Mucosa of descending colon (tissue), 3 donors: ENCODE data around the gene CD300E. TPM values are rescaled to one million over a fixed set of nuclear protein-coding genes. Genes with fewer than 3 reads are reported as not detected.
A peak's percentile ranks its signal among the peaks of the same experiment; 100 is the strongest.

ENCODE experiments used
- ATAC-seq: fragments of 200-7000 bp; cut with Tn5 transposase; one replicate; pipeline ENCODE4 v1.9.1; 2020; ENCODE audit warnings: mild to moderate bottlenecking, moderate library complexity
- DNase-seq, 3 donors: peaks; one replicate each; pipeline ENCODE4 v3.0.0-alpha.2; 2020
- H3K36me3 ChIP-seq: fragments of 200-600 bp; one replicate; pipeline ENCODE4 v1.8.0; 2021; ENCODE audit warnings: low read depth, mild to moderate bottlenecking
- H3K4me1 ChIP-seq: fragments of 200-600 bp; one replicate; pipeline ENCODE4 v1.8.0; 2021; ENCODE audit warnings: low read depth, mild to moderate bottlenecking
- H3K4me3 ChIP-seq: fragments of 200-600 bp; one replicate; pipeline ENCODE4 v1.8.0; 2021; ENCODE audit warnings: mild to moderate bottlenecking
- H3K9me3 ChIP-seq: fragments of 200-600 bp; one replicate; pipeline ENCODE4 v1.8.0; 2021; ENCODE audit warnings: mild to moderate bottlenecking
- intact Hi-C, 2 donors: fragments of 100-400 bp; cut with DNase I in 1 of 2; cut with micrococcal nuclease in 1 of 2; formaldehyde crosslinking; loops; one replicate each; pipeline versions ENCODE4 v1.11.0 to v1.11.1; 2022; cut with DNase I, micrococcal nuclease
- total RNA-seq, 3 donors: library from RNA; stranded (reverse); fragmentation: NEBNext Ultra II Directional in 2 of 3; extraction: Animal tissue kit (Norgen Biotek cat#: 25700) in 2 of 3; gene quantifications; one replicate each; pipeline versions ENCODE4 v1.2.1 to v1.2.4, GENCODE V29; 2021 to 2023
- TF ChIP-seq, protein P1 (sequence below): fragments of 200-600 bp; IDR thresholded peaks from one replicate; pipeline ENCODE4 v1.8.0; 2022; ENCODE audit warnings: antibody characterized with exemption, mild to moderate bottlenecking
- donor health status: DM: no; HTN: no; CAD: no; lungs with moderate emphysema.
- donor health status: DM: no; HTN: no; CAD: no.
- donor health status: DM: no; HTN: yes; CAD: no.

The CD300E gene
- total RNA-seq, 3 donors from 2014 or later = 0.47 to 0.53 TPM; not detected in 1

DNA sequence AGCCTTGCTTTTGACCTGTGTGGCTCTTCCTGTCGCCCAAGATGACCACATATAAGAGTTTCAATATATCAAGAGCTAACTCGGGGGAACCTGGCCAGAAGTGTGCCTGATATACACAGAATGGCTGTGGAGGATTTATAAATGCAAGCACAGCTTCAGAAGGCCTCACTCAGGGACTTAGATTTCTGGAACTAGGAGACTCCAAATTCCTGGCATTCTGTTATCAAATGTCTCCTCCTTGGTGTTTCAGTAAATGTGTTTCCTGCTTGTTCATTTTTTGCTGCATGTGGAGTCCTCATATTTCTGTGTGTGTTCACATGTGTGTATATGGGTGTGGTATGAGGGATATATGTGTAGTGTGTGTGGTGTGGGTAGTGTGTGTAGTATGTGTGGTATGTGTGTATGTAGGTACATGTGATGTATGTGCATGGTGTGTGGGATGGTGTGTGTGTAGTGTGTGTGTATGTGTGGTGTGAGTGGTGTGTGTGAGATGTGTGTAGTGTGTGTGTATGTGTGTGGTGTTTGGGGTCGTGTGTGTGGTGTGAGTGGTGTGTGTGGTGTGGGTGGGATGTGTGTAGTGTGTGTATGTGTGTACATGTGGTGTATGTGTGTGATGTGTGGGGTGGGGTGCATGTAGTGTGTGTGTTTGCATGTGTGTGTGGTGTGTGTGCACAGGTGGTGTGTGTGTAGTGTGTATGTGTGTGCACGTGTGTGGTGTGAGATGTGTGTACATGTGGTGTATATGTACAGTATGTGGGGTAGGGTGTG lies 55.2 kb downstream of the CD300E start:
- H3K36me3 ChIP-seq = no peaks in the 10 kb centered on the region
- intact Hi-C loops = no loop called here
- TF ChIP-seq, protein P1, sequence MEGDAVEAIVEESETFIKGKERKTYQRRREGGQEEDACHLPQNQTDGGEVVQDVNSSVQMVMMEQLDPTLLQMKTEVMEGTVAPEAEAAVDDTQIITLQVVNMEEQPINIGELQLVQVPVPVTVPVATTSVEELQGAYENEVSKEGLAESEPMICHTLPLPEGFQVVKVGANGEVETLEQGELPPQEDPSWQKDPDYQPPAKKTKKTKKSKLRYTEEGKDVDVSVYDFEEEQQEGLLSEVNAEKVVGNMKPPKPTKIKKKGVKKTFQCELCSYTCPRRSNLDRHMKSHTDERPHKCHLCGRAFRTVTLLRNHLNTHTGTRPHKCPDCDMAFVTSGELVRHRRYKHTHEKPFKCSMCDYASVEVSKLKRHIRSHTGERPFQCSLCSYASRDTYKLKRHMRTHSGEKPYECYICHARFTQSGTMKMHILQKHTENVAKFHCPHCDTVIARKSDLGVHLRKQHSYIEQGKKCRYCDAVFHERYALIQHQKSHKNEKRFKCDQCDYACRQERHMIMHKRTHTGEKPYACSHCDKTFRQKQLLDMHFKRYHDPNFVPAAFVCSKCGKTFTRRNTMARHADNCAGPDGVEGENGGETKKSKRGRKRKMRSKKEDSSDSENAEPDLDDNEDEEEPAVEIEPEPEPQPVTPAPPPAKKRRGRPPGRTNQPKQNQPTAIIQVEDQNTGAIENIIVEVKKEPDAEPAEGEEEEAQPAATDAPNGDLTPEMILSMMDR = no peak
- H3K9me3 ChIP-seq = no peaks in the 10 kb centered on the region
- H3K4me1 ChIP-seq = no peaks in the 10 kb centered on the region
- H3K4me3 ChIP-seq = no peak overlapping the region
- DNase-seq (no peak), ATAC-seq (no peak)

- intact Hi-C loops = no loop called here
- Histone ChIP-seq H3K4me1 (no peaks in the 10 kb centered on the region), H3K4me3 (no peak within 1 kb of the TSS), H3K9me3 (no peaks in the 10 kb centered on the region), H3K36me3 (no peaks in the 10 kb centered on the region)
- DNase-seq (peak in 1 of 3 donors; percentile 9), ATAC-seq (no peak)
- TF ChIP-seq, protein P1 = no peak
Measured at GRCh38 chr17:74567397-74567796, 56.1 kb downstream of the CD300E start, which contains the start of gene CD300H. Gene CD300H, minus strand, starts transcription at chr17:74567509.

DNA sequence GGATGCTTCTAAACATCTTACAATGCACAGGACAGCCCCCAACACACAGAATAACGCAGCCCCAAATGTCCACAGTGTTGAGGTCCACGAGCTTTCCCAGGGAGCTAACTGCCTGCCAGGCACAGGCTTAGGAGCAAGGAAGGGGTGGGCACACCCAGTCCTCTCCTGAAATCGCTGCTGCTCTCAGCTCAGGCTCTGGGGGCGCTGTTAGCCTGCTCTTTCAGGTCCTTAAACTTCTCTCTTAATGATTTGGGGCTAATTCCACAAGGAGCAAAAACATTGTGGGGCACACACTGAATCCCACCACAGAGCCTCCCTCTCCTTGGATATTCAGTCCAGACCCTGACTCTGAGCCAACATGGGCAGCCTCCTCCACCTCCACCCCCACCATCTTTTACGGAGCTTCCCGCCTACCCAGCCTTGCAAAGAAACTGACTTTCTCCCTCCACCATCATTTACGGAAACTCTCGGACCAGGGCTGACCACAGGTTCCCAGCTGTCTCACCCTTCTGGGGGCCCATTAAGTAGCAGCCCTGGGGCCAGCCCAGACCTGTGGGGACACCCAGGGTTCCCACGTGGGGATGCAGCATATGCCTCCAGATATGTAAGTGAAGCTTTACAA lies 57.3 kb downstream of the CD300E start:
- Histone ChIP-seq H3K4me3 (no peak overlapping the region), H3K36me3 (no peaks in the 10 kb centered on the region), H3K9me3 (no peaks in the 10 kb centered on the region), H3K4me1 (no peaks in the 10 kb centered on the region)
- TF ChIP-seq, protein P1 = no peak
- DNase-seq (peak in 2 of 3 donors; percentile 52 to 64), ATAC-seq (peak; percentile 63)
- intact Hi-C loops = no loop called here

DNA sequence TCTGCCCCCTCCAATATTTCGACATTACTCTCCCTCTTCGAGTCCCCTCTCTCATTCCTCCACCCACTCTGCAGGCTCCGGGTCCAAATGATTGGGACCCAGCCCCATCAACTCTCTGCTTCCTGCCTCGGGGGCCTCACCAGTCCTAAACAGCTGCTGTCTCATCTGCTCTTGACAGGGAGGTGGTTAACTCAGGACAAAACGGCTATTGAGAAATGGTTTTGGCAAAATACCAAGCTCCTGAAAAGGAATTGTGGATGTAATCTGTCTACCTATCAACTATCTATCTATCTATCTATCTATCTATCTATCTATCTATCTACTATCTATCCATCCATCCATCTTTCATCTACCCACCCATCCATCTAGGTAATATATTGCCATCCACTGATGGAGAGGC lies 58.4 kb downstream of the CD300E start:
- intact Hi-C loops = no loop called here
- H3K36me3 ChIP-seq = no peaks in the 10 kb centered on the region
- DNase-seq (no peak), ATAC-seq (no peak)
- no peaks in the 10 kb centered on the region for H3K9me3 ChIP-seq
- H3K4me3 ChIP-seq = no peak overlapping the region
- no peaks in the 10 kb centered on the region for H3K4me1 ChIP-seq
- TF ChIP-seq, protein P1 = no peak

DNA sequence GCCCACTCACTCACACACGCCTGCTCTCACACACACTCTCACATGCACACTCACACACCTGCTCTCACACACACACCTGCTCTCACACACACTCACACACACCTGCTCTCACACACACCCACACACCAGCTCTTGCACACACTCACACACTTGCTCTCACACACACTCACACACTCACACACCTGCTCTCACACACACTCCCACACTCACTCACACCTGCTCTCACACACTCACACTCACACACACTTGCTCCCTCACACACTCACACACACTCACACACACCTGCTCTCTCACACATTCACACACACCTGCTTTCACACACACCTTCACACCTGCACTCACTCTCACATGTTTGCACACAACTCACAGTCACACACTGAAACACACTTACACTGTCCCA lies 60.2 kb downstream of the CD300E start:
- no peaks in the 10 kb centered on the region for H3K4me1 ChIP-seq
- no peak for ATAC-seq
- DNase-seq = no peak
- intact Hi-C loops = no loop called here
- no peaks in the 10 kb centered on the region for H3K9me3 ChIP-seq
- H3K36me3 ChIP-seq = no peaks in the 10 kb centered on the region
- no peak overlapping the region for H3K4me3 ChIP-seq
- TF ChIP-seq, protein P1 = no peak
